ENCODE data around the gene ME2. TPM values are rescaled to one million over a fixed set of nuclear protein-coding genes. Genes with fewer than 3 reads are reported as not detected.
"Not testable (repeated sequence)": the region's sequence is repeated elsewhere in the genome, so short reads cannot be mapped to it uniquely, and the experiment has no call there.

ME2 gene
- total RNA-seq, 1 donor: 42.2 TPM

GRCh38 chr18:50850307-50851065 lies 28.4 kb upstream of the ME2 start:
- H3K4me1 ChIP-seq (ENCODE audit: insufficient read depth, low read length): peaks cover 40% of the 10 kb centered on the region
- no peak overlapping the region for H3K4me3 ChIP-seq (ENCODE audit: low read length)
- no peaks in the 10 kb centered on the region for H3K9me3 ChIP-seq (ENCODE audit: low read depth, low read length)
- no peaks in the 10 kb centered on the region for H3K27me3 ChIP-seq (ENCODE audit: insufficient read depth, low read length)

DNA sequence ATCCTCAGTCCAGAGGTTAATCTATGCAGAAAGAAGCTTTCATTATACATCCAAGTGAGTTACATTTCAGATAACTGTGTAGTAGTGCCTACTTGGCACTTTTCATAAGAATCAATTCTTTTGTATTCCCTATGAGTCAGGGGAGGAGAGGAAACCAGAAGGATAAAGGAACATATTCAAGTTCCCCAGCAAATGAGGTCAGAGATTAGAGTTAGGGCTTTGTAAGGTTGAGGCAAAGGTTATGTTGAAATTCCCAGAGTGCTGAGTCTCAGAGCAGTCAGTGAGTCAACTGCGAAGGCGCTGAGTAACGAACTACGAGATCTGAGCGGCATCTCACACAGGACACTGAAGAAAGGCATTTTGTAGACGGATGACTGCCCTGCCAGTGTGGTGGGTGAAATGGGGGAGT lies 25.1 kb upstream of the ME2 start:
- no peaks in the 10 kb centered on the region for H3K27me3 ChIP-seq (ENCODE audit: insufficient read depth, low read length)
- no peaks in the 10 kb centered on the region for H3K9me3 ChIP-seq (ENCODE audit: low read depth, low read length)
- H3K4me3 ChIP-seq (ENCODE audit: low read length): no peak overlapping the region
- peaks cover 58% of the 10 kb centered on the region for H3K4me1 ChIP-seq (ENCODE audit: insufficient read depth, low read length)

DNA sequence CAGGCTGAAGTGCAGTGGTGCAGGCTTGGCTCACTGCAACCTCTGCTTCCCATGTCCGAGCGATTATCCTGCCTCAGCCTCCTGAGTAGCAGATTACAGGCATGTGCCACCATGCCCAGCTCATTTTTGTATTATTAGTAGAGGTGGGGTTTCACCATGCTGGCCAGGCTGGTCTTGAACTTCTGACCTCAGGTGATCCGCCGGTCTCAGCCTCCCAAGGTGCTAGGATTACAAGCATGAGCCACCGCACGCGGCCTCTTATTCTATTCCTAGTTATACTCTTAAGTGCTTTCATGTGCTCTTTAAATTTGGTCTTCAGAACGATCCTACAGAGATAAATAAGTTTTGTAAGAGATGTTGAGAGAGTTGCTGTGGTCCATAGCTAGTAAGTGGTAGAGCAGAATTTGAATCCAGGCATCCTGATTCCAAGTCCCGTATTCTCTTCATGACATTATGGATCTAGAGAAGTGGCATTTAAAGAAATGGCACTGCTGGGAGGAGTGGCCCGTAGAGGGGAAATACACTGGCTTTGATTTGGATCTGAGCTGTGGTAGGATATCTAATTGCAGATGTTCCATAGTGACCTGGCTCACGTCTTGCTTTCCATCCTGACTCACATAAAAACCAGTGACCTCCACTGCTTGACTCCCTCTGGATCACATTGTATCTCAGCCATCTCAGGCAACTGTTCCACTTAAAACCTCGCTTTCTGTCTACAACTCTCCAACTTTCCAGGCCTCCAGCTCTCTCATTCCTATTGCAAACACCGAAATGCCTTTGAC lies 22.8 kb upstream of the ME2 start:
- Histone ChIP-seq H3K27me3 (ENCODE audit: insufficient read depth, low read length) (no peaks in the 10 kb centered on the region), H3K9me3 (ENCODE audit: low read depth, low read length) (no peaks in the 10 kb centered on the region), H3K4me3 (ENCODE audit: low read length) (no peak overlapping the region), H3K4me1 (ENCODE audit: insufficient read depth, low read length) (peaks cover 45% of the 10 kb centered on the region)

DNA sequence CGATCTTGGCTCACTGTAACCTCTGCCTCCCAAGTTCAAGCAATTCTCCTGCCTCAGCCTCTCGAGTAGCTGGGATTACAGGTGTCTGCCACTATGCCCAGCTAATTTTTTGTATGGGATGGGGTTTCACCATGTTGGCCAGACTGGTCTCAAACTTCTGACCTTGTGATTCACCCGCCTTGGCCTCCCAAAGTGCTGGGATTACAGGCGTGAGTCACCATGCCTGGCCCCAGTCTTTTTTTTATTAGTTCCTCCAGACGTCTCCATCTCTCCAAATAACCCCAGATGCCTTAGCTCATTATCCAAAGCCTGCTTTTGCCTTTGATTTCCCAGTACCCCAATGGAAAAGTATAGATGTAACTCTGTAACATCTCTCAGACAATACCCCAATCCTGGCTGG lies 21.8 kb upstream of the ME2 start:
- not testable (repeated sequence) for H3K9me3 ChIP-seq (ENCODE audit: low read depth, low read length); H3K4me3 ChIP-seq (ENCODE audit: low read length); H3K27me3 ChIP-seq (ENCODE audit: insufficient read depth, low read length)
- H3K4me1 ChIP-seq (ENCODE audit: insufficient read depth, low read length): peaks cover 55% of the 10 kb centered on the region

GRCh38 chr18:50857694-50858093 lies 21.2 kb upstream of the ME2 start:
- Histone ChIP-seq H3K9me3 (ENCODE audit: low read depth, low read length) (no peaks in the 10 kb centered on the region), H3K4me3 (ENCODE audit: low read length) (no peak overlapping the region), H3K27me3 (ENCODE audit: insufficient read depth, low read length) (no peaks in the 10 kb centered on the region), H3K4me1 (ENCODE audit: insufficient read depth, low read length) (peaks cover 60% of the 10 kb centered on the region)

- Histone ChIP-seq H3K4me1 (ENCODE audit: insufficient read depth, low read length) (peaks cover 49% of the 10 kb centered on the region), H3K27me3 (ENCODE audit: insufficient read depth, low read length) (no peaks in the 10 kb centered on the region), H3K9me3 (ENCODE audit: low read depth, low read length) (no peaks in the 10 kb centered on the region), H3K4me3 (ENCODE audit: low read length) (no peak overlapping the region)
These were observed 18.9 kb upstream of the ME2 start for GRCh38 chr18:50859793-50860555.

- Histone ChIP-seq H3K4me3 (ENCODE audit: low read length) (no peak overlapping the region), H3K9me3 (ENCODE audit: low read depth, low read length) (no peaks in the 10 kb centered on the region), H3K4me1 (ENCODE audit: insufficient read depth, low read length) (peaks cover 34% of the 10 kb centered on the region), H3K27me3 (ENCODE audit: insufficient read depth, low read length) (no peaks in the 10 kb centered on the region)
These were observed 17.3 kb upstream of the ME2 start for GRCh38 chr18:50861617-50862016.

DNA sequence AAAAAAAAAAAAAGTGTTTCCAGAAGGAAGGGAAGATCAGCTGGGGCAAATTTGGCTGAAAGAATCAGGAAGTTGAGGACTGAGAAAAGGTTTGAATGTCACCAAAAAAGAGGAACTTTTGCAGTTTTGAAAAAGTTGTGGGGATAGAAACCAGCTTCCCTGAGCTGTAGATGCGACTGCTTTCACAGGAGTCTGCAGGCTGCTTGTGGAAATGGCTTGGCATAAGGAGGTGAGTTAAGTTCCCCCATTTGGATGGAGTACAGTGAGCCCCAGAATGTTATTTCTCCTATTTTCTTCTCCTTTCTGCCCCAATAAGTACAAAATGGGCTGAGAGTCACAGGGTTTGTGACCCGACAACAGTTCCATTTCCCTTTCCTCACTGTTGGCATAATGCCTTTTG lies 16.5 kb upstream of the ME2 start:
- Histone ChIP-seq H3K4me1 (ENCODE audit: insufficient read depth, low read length) (peaks cover 26% of the 10 kb centered on the region), H3K27me3 (ENCODE audit: insufficient read depth, low read length) (no peaks in the 10 kb centered on the region), H3K9me3 (ENCODE audit: low read depth, low read length) (no peaks in the 10 kb centered on the region), H3K4me3 (ENCODE audit: low read length) (no peak overlapping the region)

GRCh38 chr18:50863840-50864375 lies 15.0 kb upstream of the ME2 start:
- H3K4me3 ChIP-seq (ENCODE audit: low read length): no peak overlapping the region
- no peaks in the 10 kb centered on the region for H3K27me3 ChIP-seq (ENCODE audit: insufficient read depth, low read length)
- no peaks in the 10 kb centered on the region for H3K9me3 ChIP-seq (ENCODE audit: low read depth, low read length)
- peaks cover 21% of the 10 kb centered on the region for H3K4me1 ChIP-seq (ENCODE audit: insufficient read depth, low read length)

DNA sequence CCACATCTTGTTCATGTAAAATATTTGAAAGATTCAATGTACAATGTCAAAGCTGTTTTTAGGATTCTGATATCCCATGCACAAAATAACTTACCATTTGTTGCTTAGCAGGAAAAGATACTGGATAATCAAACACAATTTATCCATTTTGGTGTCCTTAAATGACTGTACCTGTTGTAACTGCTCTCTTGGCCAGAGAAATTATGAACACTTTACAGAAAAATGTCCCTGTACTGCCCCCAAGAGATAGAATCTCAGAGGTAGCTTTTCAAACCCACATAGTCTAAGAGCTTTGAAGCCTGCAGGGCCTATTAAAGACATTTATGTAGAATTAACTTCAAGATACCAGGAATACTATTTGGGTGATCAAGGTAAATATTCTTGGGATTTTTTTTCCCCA lies 12.2 kb upstream of the ME2 start:
- H3K27me3 ChIP-seq (ENCODE audit: insufficient read depth, low read length): no peaks in the 10 kb centered on the region
- H3K4me3 ChIP-seq (ENCODE audit: low read length): no peak overlapping the region
- no peaks in the 10 kb centered on the region for H3K9me3 ChIP-seq (ENCODE audit: low read depth, low read length)
- peaks cover 14% of the 10 kb centered on the region for H3K4me1 ChIP-seq (ENCODE audit: insufficient read depth, low read length)

DNA sequence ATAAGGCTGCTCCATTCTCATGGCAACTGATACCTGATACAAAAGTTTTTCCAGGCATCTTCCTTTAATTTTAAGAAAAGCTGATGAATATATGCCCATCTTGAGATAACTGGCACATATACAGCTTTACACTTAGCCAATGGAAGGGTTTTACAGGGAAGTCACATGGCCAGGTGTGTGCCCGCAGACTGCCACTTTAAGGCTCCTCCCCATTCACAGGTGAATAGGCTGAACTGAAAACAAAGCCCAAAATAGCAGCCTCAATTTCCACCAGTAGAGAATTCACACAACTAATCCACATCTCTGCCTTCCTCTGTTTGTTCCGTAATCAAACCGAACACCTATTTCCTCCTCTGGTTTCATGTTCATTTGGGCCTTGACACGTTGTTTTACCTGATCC lies 9.8 kb upstream of the ME2 start:
- Histone ChIP-seq H3K4me3 (ENCODE audit: low read length) (no peak overlapping the region), H3K27me3 (ENCODE audit: insufficient read depth, low read length) (no peaks in the 10 kb centered on the region), H3K9me3 (ENCODE audit: low read depth, low read length) (no peaks in the 10 kb centered on the region), H3K4me1 (ENCODE audit: insufficient read depth, low read length) (no peaks in the 10 kb centered on the region)

- no peaks in the 10 kb centered on the region for H3K9me3 ChIP-seq (ENCODE audit: low read depth, low read length)
- H3K27me3 ChIP-seq (ENCODE audit: insufficient read depth, low read length): no peaks in the 10 kb centered on the region
- no peaks in the 10 kb centered on the region for H3K4me1 ChIP-seq (ENCODE audit: insufficient read depth, low read length)
- H3K4me3 ChIP-seq (ENCODE audit: low read length): no peak overlapping the region
These were observed 8.6 kb upstream of the ME2 start for GRCh38 chr18:50870138-50870845.

- H3K27me3 ChIP-seq (ENCODE audit: insufficient read depth, low read length): no peaks in the 10 kb centered on the region
- peaks cover under 1% of the 10 kb centered on the region for H3K4me1 ChIP-seq (ENCODE audit: insufficient read depth, low read length)
These were observed 7.1 kb upstream of the ME2 start for GRCh38 chr18:50871846-50872245.

GRCh38 chr18:50875966-50876536 lies 2.9 kb upstream of the ME2 start:
- Histone ChIP-seq H3K27me3 (ENCODE audit: insufficient read depth, low read length) (no peaks in the 10 kb centered on the region), H3K9me3 (ENCODE audit: low read depth, low read length) (no peaks in the 10 kb centered on the region), H3K4me1 (ENCODE audit: insufficient read depth, low read length) (peaks cover 30% of the 10 kb centered on the region), H3K4me3 (ENCODE audit: low read length) (no peak overlapping the region)

More at GRCh38 chr18:50871846-50872245, 7.1 kb upstream of the ME2 start:
- Histone ChIP-seq H3K4me3 (ENCODE audit: low read length) (no peak overlapping the region), H3K9me3 (ENCODE audit: low read depth, low read length) (no peaks in the 10 kb centered on the region)

All from mononuclear cell (primary cell).